ENCODE data around the gene LRRC8A.

Gene LRRC8A

GRCh38 chr9:128902351-128903078, 20.6 kb downstream of the LRRC8A start:
- ATAC-seq = peak; percentile 94 to 95

GRCh38 chr9:128903079-128903461, 21.1 kb downstream of the LRRC8A start:
- no peak for ATAC-seq

GRCh38 chr9:128903871-128904620, 22.1 kb downstream of the LRRC8A start:
- peak; percentile 36 to 42 for ATAC-seq

GRCh38 chr9:128905964-128906363, 24.0 kb downstream of the LRRC8A start:
- no peak for ATAC-seq

- no peak for ATAC-seq
These were observed 24.8 kb downstream of the LRRC8A start for GRCh38 chr9:128906741-128907140.

GRCh38 chr9:128908372-128908771, 26.4 kb downstream of the LRRC8A start:
- no peak for ATAC-seq

- ATAC-seq = no peak
These were observed 27.9 kb downstream of the LRRC8A start for GRCh38 chr9:128909859-128910258.

- ATAC-seq = no peak
These were observed 29.0 kb downstream of the LRRC8A start for GRCh38 chr9:128910906-128911305.

GRCh38 chr9:128911529-128912035, 29.6 kb downstream of the LRRC8A start:
- no peak for ATAC-seq

GRCh38 chr9:128912270-128912853, 30.4 kb downstream of the LRRC8A start:
- peak in 1 of 2 donors; percentile 30 for ATAC-seq

- no peak for ATAC-seq
These were observed 31.3 kb downstream of the LRRC8A start for GRCh38 chr9:128913048-128913900.

- ATAC-seq = peak in 1 of 2 donors; percentile 36
These were observed 32.3 kb downstream of the LRRC8A start for GRCh38 chr9:128913995-128914772.

GRCh38 chr9:128916204-128916603, 34.3 kb downstream of the LRRC8A start:
- ATAC-seq = no peak

GRCh38 chr9:128916745-128917144, 34.8 kb downstream of the LRRC8A start:
- no peak for ATAC-seq

- ATAC-seq = no peak
These were observed 35.4 kb downstream of the LRRC8A start for GRCh38 chr9:128917151-128917849.

- no peak for ATAC-seq
These were observed 37.0 kb downstream of the LRRC8A start for GRCh38 chr9:128918921-128919320.

GRCh38 chr9:128919402-128920089, 37.6 kb downstream of the LRRC8A start:
- no peak for ATAC-seq

GRCh38 chr9:128920381-128921058, 38.6 kb downstream of the LRRC8A start, which contains the start of gene PHYHD1:
Gene PHYHD1 (plus strand): TSS chr9:128920982. CDS start chr9:128922324, 1,342 bp downstream.
- no peak for ATAC-seq

- no peak for ATAC-seq
These were observed 40.2 kb downstream of the LRRC8A start for GRCh38 chr9:128921881-128922763.

Measured in activated CD4-positive, CD25-positive, alpha-beta regulatory T cell treated with anti-CD3 and anti-CD28 coated beads, Interleukin-2, amount 50 U/mL, for 24 hours (primary cell).